HepG2 (cell line): Measurements from ENCODE around the gene ST6GALNAC6. TPM values are rescaled to one million over a fixed set of nuclear protein-coding genes. Genes with fewer than 3 reads are reported as not detected.

ENCODE experiments used
- AKAP8 ChIP-seq: sonication (generic); formaldehyde crosslinking; IDR thresholded peaks from 2 replicates; pipeline ENCODE4 v1.5.1; 2020; ENCODE audit warnings: mild to moderate bottlenecking, missing genetic modification reagents
- DZIP1 ChIP-seq: sonication (generic); formaldehyde crosslinking; IDR thresholded peaks from 2 replicates; pipeline ENCODE4 v1.5.0; 2020; ENCODE audit warnings: mild to moderate bottlenecking, missing genetic modification reagents
- GATA4 ChIP-seq: sonication (generic); IDR thresholded peaks from 2 replicates; pipeline ENCODE4 v1.6.1; 2016; ENCODE audit warnings: antibody characterized with exemption, low read depth, borderline replicate concordance
- HIVEP1 ChIP-seq: sonication (generic); formaldehyde crosslinking; IDR thresholded peaks from 2 replicates; pipeline ENCODE4 v1.4.0; 2020; ENCODE audit warnings: mild to moderate bottlenecking, missing genetic modification reagents
- JARID2 ChIP-seq: sonication (generic); formaldehyde crosslinking; IDR thresholded peaks from 2 replicates; pipeline ENCODE4 v1.8.1; 2023; ENCODE audit warnings: missing genetic modification reagents, inconsistent platforms; ENCODE audit not compliant: insufficient replicate concordance
- NR0B2 ChIP-seq: sonication (generic); formaldehyde crosslinking; IDR thresholded peaks from 2 replicates; pipeline ENCODE4 v1.4.0; 2020; ENCODE audit warnings: mild to moderate bottlenecking, missing genetic modification reagents
- PCBP2 ChIP-seq: fragments of 200-400 bp; formaldehyde crosslinking; optimal IDR thresholded peaks from 2 replicates; pipeline ENCODE3; 2018; ENCODE audit warnings: low read length, low read depth; ENCODE audit not compliant: poor library complexity, severe bottlenecking
- RNF219 ChIP-seq: sonication (generic); formaldehyde crosslinking; IDR thresholded peaks from 2 replicates; pipeline ENCODE4 v1.5.0; 2020; ENCODE audit warnings: mild to moderate bottlenecking, missing genetic modification reagents
- RXRA ChIP-seq: sonication (generic); formaldehyde crosslinking; IDR thresholded peaks from 2 replicates; pipeline ENCODE4 v1.5.1; 2020; ENCODE audit warnings: missing genetic modification reagents
- SMAD1 ChIP-seq: sonication (generic); formaldehyde crosslinking; IDR thresholded peaks from 2 replicates; pipeline ENCODE4 v1.4.0; 2020; ENCODE audit warnings: missing genetic modification reagents, low read depth, mild to moderate bottlenecking, borderline replicate concordance
- TEAD3 ChIP-seq: optimal IDR thresholded peaks from 2 replicates; pipeline ENCODE3; 2016; ENCODE audit warnings: borderline replicate concordance
- TMF1 ChIP-seq: sonication (generic); formaldehyde crosslinking; IDR thresholded peaks from 2 replicates; pipeline ENCODE4 v1.8.1; 2022; ENCODE audit warnings: low read depth, missing genetic modification reagents
- ZBTB34 ChIP-seq: sonication (generic); formaldehyde crosslinking; IDR thresholded peaks from 2 replicates; pipeline ENCODE4 v1.8.0; 2022; ENCODE audit warnings: mild to moderate bottlenecking, missing genetic modification reagents
- ZNF276 ChIP-seq: sonication (generic); formaldehyde crosslinking; IDR thresholded peaks from 2 replicates; pipeline ENCODE4 v1.4.0; 2020; ENCODE audit warnings: mild to moderate bottlenecking, low read depth, missing genetic modification reagents
- ZNF468 ChIP-seq: sonication (generic); formaldehyde crosslinking; IDR thresholded peaks from 2 replicates; pipeline ENCODE4 v1.8.0; 2022; ENCODE audit warnings: mild to moderate bottlenecking, moderate library complexity, missing genetic modification reagents
- ZNF691 ChIP-seq: sonication (generic); formaldehyde crosslinking; IDR thresholded peaks from 2 replicates; pipeline ENCODE4 v1.4.0; 2020; ENCODE audit warnings: missing genetic modification reagents, low read depth, mild to moderate bottlenecking, borderline replicate concordance
- ZNF740 ChIP-seq: sonication (generic); formaldehyde crosslinking; IDR thresholded peaks from 2 replicates; pipeline ENCODE4 v1.4.0; 2020; ENCODE audit warnings: missing genetic modification reagents
- polyA plus RNA-seq, 8 experiments: library from polyadenylated mRNA; depleted of rRNA in 3 of 8; stranded (reverse) in 7 of 8; unstranded in 1 of 8; fragments of >200 nt; fragmentation: Illumina TruSeq in 4 of 8; extraction: Trizol in 4 of 8; gene quantifications; 2 replicates each; pipeline versions ENCODE4 v1.2.1 to v1.2.3, GENCODE V29; 2011 to 2016; ENCODE audit warnings: low read depth in 4 of 8, missing spikeins in 1 of 8, mixed read lengths in 1 of 8; ENCODE audit not compliant: insufficient read depth in 1 of 8
- total RNA-seq, 5 experiments: library from RNA; depleted of rRNA; stranded (reverse); fragments of >200 nt; fragmentation: Illumina TruSeq; extraction: Trizol; gene quantifications; 2 replicates each; pipeline ENCODE4 v1.2.3, GENCODE V29; 2016; ENCODE audit warnings: low read depth in 1 of 5

ST6GALNAC6 gene
- total and polyA plus RNA-seq, 2 of the 13 experiments (the other 11 are each of a cell fraction or from before 2014, with no cell fraction given): 18.5 to 65.4 TPM

- no peak for TF ChIP-seq RNF219 (CRISPR knock-in tag)
- 0 out of 2 replicates have a peak, but pooled peaks have one; percentile 25 for TF ChIP-seq ZNF276 (CRISPR knock-in tag)
- TF ChIP-seq ZBTB34 (CRISPR knock-in tag): 0 out of 2 replicates have a peak, but pooled peaks have one; percentile 67
- peak; percentile 43; the same call in 1 of the 2 replicates for TF ChIP-seq ZNF691 (CRISPR knock-in tag)
- peak; percentile 52; the same call in 1 of the 2 replicates for TF ChIP-seq RXRA (CRISPR knock-in tag)
- TF ChIP-seq DZIP1 (CRISPR knock-in tag): peak; percentile 51; the same call in 1 of the 2 replicates
- TF ChIP-seq GATA4: no peak
- TF ChIP-seq HIVEP1 (CRISPR knock-in tag): peak; percentile 38; the same call in 1 of the 2 replicates
- no peak for TF ChIP-seq TMF1
- TF ChIP-seq ZNF740 (CRISPR knock-in tag): no peak
- no peak for TF ChIP-seq ZNF468
- TF ChIP-seq AKAP8 (CRISPR knock-in tag): no peak
- peak; percentile 36 for TF ChIP-seq PCBP2
- 0 out of 2 replicates have a peak, but pooled peaks have one; percentile 2 for TF ChIP-seq SMAD1 (CRISPR knock-in tag)
- TF ChIP-seq TEAD3: peak; percentile 11
- 0 out of 2 replicates have a peak, but pooled peaks have one; percentile 49 for TF ChIP-seq NR0B2
- no peak for TF ChIP-seq JARID2 (CRISPR knock-in tag)
Measured at GRCh38 chr9:127931092-127931881, 31.9 kb upstream of the ST6GALNAC6 start (continued).
